Testis (tissue), 2 donors: ENCODE measurements around the gene MAPK8IP3.

ENCODE experiments used
- CTCF ChIP-seq, 3 experiments: fragments of 450-650 bp in 2 of 3; fragments of 200-600 bp in 1 of 3; sonication (generic) in 1 of 3; IDR thresholded peaks; one replicate each; pipeline ENCODE4 v1.5.1; 2016 to 2019; ENCODE audit warnings: antibody characterized with exemption in 3 of 3, mild to moderate bottlenecking in 2 of 3, moderate library complexity in 1 of 3
- POLR2A ChIP-seq: fragments of 450-650 bp; IDR thresholded peaks from one replicate; pipeline ENCODE4 v1.6.1; 2017; ENCODE audit warnings: antibody characterized with exemption, mild to moderate bottlenecking, moderate library complexity

- TF ChIP-seq CTCF (IDR thresholded peaks at IDR 0.05), result no peak
- no peak for TF ChIP-seq POLR2A
Measured at GRCh38 chr16:1667271-1667670, 38.7 kb upstream of the MAPK8IP3 start.
